RKO (cell line): ENCODE measurements around the gene PGM3.
A peak's percentile ranks its signal among the peaks of the same experiment; 100 is the strongest.
"Not testable (repeated sequence)": the region's sequence is repeated elsewhere in the genome, so short reads cannot be mapped to it uniquely, and the experiment has no call there.

Experiments
- DNase-seq: peaks from one replicate; pipeline ENCODE4 v3.0.0-alpha.2; 2016; ENCODE audit warnings: low spot score

The PGM3 gene, protein sequence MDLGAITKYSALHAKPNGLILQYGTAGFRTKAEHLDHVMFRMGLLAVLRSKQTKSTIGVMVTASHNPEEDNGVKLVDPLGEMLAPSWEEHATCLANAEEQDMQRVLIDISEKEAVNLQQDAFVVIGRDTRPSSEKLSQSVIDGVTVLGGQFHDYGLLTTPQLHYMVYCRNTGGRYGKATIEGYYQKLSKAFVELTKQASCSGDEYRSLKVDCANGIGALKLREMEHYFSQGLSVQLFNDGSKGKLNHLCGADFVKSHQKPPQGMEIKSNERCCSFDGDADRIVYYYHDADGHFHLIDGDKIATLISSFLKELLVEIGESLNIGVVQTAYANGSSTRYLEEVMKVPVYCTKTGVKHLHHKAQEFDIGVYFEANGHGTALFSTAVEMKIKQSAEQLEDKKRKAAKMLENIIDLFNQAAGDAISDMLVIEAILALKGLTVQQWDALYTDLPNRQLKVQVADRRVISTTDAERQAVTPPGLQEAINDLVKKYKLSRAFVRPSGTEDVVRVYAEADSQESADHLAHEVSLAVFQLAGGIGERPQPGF

DNA sequence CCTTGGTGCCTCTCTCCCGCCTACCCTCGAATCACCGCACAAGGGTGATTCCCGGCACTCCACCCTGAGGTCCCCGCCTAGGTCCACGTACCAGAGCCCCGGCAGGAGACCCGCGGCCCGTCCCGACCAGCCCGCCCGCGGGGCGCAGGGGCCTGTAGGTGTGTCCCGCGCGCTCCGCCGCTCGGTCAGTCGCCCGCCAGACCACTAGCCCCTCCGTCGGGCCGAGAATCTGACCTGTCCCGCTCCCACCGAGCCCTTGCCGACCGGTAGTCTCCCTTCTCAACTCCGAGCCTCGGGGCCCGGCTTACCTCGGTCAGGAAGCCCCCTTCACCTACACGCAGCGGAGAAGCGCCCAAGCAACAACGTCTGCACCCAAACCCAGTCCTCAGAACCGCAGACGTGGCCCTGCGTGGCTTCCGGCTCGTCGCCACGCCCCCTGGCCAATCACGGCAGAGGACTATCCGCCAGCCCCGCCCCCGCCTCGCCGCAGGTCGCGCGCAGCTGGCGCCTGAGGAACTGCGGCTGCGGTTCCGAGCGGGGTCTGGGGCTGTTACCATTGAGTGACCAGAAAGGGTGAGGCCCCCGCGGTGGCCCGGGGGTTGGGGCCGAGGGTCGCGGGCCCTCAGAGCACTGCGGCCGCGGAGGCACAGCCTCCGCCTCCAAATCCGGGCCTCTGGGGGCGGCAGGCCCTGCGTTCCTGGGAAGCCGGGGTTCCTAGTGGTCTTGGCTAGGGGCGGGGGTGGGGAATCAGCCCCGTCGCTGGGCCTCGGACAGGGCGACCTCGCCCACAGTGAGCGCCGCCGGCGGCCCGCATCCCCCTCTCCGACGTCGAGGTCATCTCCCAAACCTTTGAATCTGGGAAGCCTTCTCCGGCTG lies at the start of gene PGM3, which contains the start of gene RWDD2A:
Gene PGM3 (minus strand): TSS at position 395 of the 876 bp plus-strand sequence. CDS start 2,253 bp downstream, outside the sequence.
Gene RWDD2A (plus strand): TSS at position 487 of the 876 bp plus-strand sequence. CDS start 1,095 bp downstream, outside the sequence.
- peak; percentile 87 for DNase-seq

- no peak for DNase-seq
These were observed 38.1 kb upstream of the PGM3 start for GRCh38 chr6:83231146-83231545.

GRCh38 chr6:83226517-83226916 lies 33.5 kb upstream of the PGM3 start:
- no peak for DNase-seq

DNA sequence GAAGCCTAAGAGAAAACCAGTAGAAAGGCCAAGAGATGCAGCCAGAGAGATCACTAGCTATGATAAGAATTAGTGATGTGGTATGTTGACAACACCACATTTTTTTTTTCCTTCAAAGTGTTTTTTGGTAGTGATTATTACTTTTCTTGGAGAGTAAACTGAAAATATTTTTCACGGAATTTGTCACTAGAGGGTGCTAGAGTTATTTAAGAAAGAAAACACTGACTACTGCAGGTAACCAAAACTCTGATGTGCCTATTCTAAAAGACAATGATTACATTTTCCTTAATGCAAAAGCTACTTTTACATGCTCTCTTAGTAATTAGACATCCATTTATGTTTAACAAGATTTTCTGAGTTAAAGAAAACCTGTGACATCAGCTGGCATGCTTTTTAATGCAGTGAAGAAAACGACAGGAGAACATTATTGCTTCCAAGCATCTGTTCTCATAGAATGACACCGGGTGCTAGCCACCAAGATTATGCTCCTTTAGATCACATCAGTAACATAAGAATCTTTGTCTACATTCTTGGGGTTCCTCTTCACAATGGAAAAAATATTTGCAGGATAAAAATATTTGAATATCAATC lies 28.9 kb upstream of the PGM3 start:
- DNase-seq: peak; percentile 66

- no peak for DNase-seq
These were observed 28.2 kb upstream of the PGM3 start for GRCh38 chr6:83221276-83221675.

DNA sequence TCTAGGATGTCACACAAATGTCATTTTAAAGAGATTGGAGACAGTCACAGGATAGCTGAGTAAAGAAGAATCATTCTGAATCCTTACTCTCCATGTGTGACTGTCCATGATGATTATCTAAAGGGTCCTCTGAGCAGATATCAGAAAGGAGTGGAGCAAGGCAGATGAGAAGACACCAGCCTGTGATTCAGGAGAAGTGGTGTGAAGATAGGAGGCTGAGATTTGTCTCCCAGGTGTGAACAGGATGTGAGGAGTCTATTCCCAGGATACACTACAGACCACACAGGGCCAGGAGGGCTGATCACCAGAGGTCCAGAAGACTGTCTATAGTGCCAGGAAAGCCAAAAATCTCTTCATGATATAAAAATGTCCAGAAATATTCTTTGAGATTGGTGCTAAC lies 27.1 kb upstream of the PGM3 start:
- DNase-seq: no peak

DNA sequence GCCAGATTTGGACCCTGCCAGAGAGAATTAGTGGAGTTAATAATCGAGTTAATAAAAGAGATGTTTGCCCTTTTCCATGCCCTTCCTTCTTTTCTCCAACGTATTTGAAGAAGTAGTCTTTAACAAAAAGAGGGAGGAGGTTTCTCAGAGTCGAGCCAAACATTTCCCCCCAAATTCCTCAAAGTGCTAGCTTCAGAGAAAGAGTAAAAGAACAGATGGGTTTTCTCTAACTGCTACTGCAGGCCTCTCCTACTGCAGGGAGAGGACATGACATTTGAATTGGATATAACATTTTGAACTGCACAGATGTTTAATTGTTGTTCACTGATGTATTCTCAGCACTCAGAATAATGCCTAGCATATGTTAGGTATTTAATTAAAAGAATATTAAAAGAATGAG lies 25.6 kb upstream of the PGM3 start:
- DNase-seq: no peak

DNA sequence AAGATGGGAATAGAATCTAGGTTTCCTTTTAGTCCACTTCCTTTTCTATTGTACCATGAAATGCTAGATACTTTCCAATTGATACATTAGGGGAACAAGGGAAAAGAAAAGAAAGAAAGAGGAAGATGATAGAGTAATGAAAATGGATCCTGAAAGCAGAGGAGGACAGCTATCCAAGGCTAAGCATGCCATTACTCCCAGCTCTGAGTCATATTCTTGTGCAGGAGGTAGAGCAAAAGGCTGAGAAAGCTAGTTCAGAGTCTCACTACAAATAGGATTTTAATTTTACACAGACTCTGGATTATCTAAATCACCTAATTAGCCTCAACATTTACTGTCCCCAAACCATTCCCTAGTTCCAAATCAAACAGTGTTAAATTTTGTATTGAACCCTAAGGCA lies 23.7 kb upstream of the PGM3 start:
- DNase-seq: no peak

DNA sequence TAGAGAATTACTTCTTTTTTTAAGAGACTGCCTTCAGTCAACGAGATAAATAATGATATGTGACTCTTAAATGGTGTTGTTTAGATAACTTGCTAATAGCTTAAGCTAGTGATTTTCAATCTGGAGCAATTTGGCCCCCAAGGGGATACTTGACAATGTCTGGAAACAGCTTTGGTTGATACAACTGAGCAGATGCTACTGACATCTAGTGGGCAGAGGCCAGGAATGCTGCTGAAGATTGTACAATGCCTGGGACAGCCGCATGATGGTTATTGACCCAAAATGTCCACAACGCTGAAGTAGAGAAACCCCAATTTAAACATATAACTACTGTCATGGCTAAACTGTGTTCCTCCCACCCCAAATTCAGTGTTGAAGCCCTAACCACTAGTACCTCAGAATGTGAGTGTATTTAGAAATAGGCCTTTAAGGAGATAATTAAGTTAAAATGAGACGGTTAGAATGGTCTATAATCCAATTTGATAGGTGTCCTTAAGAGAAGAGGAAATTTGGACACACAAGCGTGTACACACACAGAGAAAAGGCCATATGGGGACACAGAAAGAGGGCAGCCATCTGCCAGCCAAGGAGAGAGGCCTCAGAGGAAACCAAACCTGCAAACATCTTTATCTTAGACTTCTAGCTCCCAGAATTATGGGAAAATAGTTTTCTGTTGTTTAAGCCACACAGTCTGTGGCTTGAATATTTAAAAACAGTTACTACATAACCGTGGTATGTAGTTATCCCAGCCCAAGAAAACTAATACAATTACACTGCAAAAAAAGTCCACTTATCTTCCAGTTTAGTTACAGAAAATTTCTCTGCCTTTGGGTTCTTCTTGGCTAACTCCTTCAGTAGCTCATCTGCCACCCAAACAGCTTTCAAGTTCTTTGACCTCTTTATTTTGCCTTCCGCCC lies 22.3 kb upstream of the PGM3 start:
- peak; percentile 87 for DNase-seq

GRCh38 chr6:83202031-83202430 lies 9.0 kb upstream of the PGM3 start:
- no peak for DNase-seq

- DNase-seq: peak; percentile 26
These were observed 6.8 kb upstream of the PGM3 start for GRCh38 chr6:83199863-83200225.

DNA sequence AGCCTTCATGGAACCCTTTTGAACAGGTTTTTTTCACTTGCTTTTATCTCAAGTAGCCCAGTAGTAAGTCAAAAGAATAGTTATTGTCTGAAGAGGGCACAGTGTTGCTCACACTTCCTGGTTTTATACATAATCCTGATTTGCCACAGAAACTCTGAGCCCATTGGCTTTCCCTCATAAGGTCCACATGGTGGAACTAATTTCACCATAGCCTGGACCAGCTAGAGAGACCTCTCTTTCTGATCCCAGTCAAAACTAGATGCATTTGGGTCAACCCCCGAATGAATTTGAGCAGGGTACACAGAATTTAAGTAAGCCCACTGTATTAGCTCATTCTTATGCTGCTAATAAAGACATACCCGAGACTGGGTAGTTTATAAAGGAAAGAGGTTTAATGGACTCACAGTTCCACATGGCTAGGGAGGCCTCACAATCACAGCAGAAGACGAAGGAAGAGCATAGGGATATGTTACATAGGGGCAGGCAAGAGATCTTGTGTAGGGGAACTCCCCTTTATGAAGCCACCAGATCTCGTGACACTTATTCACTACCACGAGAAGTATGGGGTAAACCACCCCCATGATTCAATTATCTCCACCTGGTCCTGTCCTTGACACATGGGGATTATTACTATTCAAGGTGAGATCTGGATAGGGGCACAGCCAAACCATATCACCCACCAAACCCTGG lies 6.3 kb upstream of the PGM3 start:
- no peak for DNase-seq

GRCh38 chr6:83198486-83199172 lies 5.6 kb upstream of the PGM3 start:
- no peak for DNase-seq

GRCh38 chr6:83193747-83194566 lies 892 bp upstream of the PGM3 start:
- peak; percentile 37 for DNase-seq

GRCh38 chr6:83192456-83192855 lies 609 bp downstream of the PGM3 start:
- DNase-seq: peak; percentile 80

GRCh38 chr6:83191974-83192373 lies 1.1 kb downstream of the PGM3 start:
- DNase-seq: not testable (repeated sequence)

- no peak for DNase-seq
These were observed 2.4 kb downstream of the PGM3 start for GRCh38 chr6:83190626-83191025.

DNA sequence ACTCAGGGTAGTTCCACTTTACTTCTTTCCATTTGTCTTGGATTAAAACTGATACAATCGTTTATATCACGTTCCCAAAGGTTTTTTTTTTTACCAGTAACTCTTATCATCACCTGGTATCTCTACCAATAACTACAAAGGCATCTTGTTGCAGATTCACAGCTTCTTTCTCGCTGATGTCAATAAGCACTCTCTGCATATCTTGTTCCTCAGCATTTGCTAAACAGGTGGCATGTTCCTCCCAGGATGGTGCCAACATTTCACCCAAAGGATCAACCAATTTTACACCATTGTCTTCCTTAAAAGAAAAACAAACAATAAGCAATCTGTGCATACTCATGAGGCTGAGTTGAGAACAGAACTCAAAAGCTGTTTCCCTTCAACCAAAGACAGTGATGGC lies 4.6 kb downstream of the PGM3 start:
- DNase-seq: no peak

- no peak for DNase-seq
These were observed 8.0 kb downstream of the PGM3 start for GRCh38 chr6:83185096-83185495.
